ENCODE results near the gene PHLDB2. TPM values are rescaled to one million over a fixed set of nuclear protein-coding genes. Genes with fewer than 3 reads are reported as not detected.

The PHLDB2 gene
- total RNA-seq, 4 donors from 2014 or later, result 63.6 to 154 (median 107) TPM

Other genes starting within 250 kb of the PHLDB2 start
- 1 to 10 TPM in 1 of 4 donors, under 1 TPM in 3; 0.33 to 1.0 (median 0.52) TPM for gene PLCXD2, start 184.6 kb upstream of the PHLDB2 start, total RNA-seq
- gene ABHD10, start 119.8 kb downstream of the PHLDB2 start, total RNA-seq, result 10 to 100 TPM in 3 of 4 donors, 1 to 10 TPM in 1; 6.5 to 15.0 (median 12.2) TPM
- 1 to 10 TPM in 2 of 4 donors, under 1 TPM in 2; 0.83 to 4.0 (median 1.3) TPM for gene TAGLN3, start 139.7 kb downstream of the PHLDB2 start, total RNA-seq
- not detected for gene TMPRSS7, start 175.5 kb downstream of the PHLDB2 start, total RNA-seq
- gene C3orf52, start 227.1 kb downstream of the PHLDB2 start, total RNA-seq, result 1 to 10 TPM; 1.7 to 3.3 (median 2.6) TPM

All from esophagus muscularis mucosa (tissue), 4 donors.